EL (cell line): ENCODE measurements around the gene SNRNP25.

Experiments used
- DNase-seq: peaks from one replicate; pipeline ENCODE4 v3.0.0-alpha.2; 2016

Gene SNRNP25

GRCh38 chr16:63998-64913 is 10.6 kb downstream of the SNRNP25 start:
- DNase-seq = no peak

GRCh38 chr16:64914-65255 is 11.3 kb downstream of the SNRNP25 start:
- DNase-seq = no peak

DNA sequence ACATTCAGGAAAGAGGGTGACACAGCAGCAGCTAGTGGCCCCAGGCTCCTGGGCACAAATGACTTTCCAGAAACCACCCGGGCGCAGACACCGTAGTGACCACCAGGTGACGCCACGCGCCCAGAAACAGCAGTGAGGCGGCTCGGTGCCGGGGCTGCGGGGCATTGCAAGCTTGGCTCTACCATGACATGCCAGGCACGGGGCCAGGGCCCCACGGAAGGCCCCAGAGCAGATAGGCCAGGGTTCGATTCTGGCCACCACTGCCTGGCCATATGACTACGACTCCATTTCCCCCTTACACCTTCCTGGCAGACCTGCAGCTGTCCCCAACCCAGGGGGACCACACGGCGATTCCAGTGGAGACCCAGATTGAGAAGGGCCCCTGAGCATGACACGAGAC is 12.1 kb downstream of the SNRNP25 start:
- DNase-seq = peak; percentile 72

- DNase-seq = no peak
These were observed 12.9 kb downstream of the SNRNP25 start for GRCh38 chr16:66309-67182.

GRCh38 chr16:67183-67791 is 13.7 kb downstream of the SNRNP25 start:
- DNase-seq = no peak

DNA sequence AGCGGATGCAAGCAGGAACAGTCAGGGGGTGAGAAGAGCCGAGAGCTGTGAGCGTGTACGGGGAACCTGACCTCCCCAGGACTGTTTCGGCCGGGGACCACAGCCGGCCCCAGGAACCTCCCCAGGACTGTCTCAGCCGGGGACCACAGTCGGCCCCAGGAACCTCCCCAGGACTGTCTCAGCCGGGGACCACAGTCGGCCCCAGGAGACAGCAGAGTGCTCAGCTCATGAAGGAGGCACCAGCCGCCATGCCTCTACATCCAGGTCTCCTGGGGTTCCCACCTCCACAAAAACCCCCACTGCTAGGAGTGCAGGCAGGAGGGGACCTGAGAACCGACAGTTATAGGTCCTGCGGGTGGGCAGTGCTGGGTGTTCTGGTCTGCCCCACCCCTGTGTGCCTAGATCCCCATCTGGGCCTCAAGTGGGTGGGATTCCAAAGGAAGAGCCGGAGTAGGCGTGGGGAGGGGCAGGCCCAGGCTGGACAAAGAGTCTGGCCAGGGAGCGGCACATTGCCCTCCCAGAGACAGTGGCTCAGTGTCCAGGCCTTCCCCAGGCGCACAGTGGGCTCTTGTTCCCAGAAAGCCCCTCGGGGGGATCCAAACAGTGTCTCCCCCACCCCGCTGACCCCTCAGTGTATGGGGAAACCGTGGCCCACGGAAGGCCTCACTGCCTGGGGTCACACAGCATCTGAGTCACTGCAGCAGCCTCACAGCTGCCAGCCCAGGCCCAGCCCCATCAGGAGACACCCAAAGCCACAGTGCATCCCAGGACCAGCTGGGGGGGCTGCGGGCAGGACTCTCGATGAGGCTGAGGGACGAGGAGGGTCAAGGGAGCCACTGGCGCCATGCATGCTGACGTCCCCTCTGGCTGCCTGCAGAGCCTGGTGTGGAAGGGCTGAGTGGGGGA is 14.5 kb downstream of the SNRNP25 start:
- peak; percentile 66 for DNase-seq

- DNase-seq = no peak
These were observed 15.6 kb downstream of the SNRNP25 start for GRCh38 chr16:69181-69580.

GRCh38 chr16:71210-71539 is 17.5 kb downstream of the SNRNP25 start:
- no peak for DNase-seq

- DNase-seq = peak; percentile 89
These were observed 18.1 kb downstream of the SNRNP25 start for GRCh38 chr16:71540-72401.

GRCh38 chr16:72561-73548 is 19.2 kb downstream of the SNRNP25 start, which contains the start of gene RHBDF1:
Gene RHBDF1 (minus strand): TSS chr16:72631. CDS start chr16:65015, 7,616 bp downstream.
- DNase-seq = peak; percentile 66

- no peak for DNase-seq
These were observed 20.6 kb downstream of the SNRNP25 start for GRCh38 chr16:74051-74746.

DNA sequence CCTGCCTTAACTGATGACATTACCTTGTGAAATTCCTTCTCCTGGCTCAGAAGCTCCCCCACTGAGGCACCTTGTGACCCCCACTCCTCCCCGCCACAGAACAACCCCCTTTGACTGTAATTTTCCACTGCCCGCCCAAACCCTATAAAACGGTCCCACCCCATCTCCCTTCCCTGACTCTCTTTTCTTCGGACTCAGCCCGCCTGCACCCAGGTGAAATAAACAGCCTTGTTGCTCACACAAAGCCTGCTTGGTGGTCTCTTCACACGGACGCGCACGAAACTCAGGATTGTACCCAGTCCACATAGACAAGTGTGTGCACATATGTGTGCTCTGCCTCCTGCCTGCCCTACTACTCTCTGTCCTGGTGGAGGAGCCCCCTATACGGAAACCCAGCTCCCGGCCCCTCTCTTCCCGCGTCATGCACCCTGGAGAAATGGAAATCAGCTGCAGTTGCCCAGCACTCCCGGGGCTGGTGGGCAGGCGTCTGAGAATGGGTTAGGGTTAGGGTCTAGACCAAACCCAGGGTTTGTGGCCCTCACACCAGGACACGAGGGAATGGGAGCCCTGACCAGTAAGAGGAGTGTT is 21.2 kb downstream of the SNRNP25 start:
- no peak for DNase-seq

DNA sequence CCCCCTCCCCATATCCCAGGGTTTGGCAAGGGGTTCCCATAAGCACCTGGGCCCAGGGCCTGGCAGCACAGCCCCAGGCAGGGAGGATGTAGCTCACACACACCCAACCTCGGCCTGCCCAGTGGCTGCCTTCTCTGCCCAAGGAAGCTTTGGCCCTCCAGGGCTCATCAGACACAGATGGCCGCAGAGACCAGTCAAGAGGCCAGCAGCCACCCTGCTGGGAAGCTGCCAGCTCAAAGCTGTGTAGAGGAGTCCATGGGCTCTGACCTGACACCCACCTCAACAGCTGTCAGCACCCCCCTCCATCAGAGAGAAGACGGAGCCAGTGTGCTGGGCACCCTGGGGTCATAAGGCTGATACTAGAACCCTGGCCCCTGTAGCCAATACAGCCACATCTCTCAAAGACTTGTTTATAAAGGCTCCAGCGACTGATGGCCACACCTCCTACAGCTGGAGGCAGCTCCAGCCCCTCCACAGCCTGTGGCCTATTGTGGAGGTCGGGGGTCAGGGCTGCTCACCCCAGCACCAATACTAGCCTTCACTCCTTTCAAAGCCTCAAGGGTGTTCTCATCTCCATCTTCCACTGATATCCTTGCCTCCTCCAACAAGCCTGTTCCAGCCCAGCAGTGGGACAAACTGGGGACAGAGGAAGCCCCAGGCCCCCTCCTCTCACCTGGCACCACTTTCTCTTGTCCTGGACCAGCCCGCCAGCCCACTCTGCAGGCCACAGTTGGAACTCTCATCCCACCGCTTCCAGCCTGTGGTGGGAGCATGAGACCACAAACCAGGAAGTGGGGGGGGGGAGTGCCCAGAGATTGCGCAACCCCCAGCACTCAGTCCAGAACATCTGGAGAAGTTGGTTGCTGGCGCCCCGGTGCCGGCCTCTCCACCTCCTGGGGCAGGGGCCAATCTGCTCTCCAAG is 22.2 kb downstream of the SNRNP25 start:
- peak; percentile 85 for DNase-seq

- DNase-seq = peak; percentile 88
These were observed 23.1 kb downstream of the SNRNP25 start for GRCh38 chr16:76535-77272.

- DNase-seq = peak; percentile 66
These were observed 23.7 kb downstream of the SNRNP25 start for GRCh38 chr16:77273-77806.

DNA sequence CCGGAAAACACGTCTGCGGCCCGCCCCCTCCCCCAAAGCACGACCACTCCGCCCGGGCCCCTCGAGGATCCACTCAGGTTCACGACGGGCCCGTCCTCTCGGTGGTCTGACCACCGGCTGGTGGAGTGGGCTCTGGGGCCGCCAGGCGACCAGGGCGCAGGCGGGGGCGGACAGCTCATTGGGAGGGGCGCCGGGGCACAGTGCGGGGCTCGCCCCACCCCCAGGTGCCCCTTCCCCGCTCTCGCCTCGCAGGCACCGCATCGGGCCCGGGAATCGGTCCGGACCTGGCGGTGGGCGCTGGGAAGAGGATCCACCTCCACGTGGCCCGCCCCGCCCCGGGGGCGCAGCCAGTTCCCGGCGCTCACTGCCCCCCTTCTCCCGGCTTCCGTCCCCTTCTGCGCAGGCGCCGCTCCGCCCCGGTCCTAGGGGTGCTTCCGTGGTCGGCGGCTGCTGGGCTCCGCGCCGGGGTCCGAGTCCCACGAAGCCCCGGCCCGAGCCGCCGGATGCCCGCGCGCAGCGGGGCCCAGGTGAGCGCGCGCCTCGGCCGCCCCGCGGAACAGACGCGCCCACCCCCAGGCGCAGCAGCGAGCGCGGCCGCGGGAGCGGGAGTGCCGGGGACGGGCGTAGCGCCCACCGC is 24.3 kb downstream of the SNRNP25 start, which contains the start of gene MPG:
Gene MPG, plus strand, starts transcription at position 419 of the 637 bp plus-strand sequence. Its CDS starts 85 bp downstream, at position 504.
- DNase-seq = peak; percentile 82
